RWPE1 (cell line): ENCODE measurements around the gene AGBL1.

ENCODE experiments used
- CTCF ChIA-PET: fragments of 350-600 bp; sonication (Branson Sonifier 250); formaldehyde crosslinking; extraction: SDS; loops from one replicate; lab custom pipeline; 2021; lab: Yijun Ruan, JAX
- POLR2A ChIA-PET: fragments of 400-600 bp; formaldehyde crosslinking; extraction: SDS; loops from one replicate; lab custom pipeline; 2020; ENCODE audit warnings: antibody characterized with exemption; ENCODE audit not compliant: low non-redundant PET; lab: Yijun Ruan, JAX
- DNase-seq: peaks from one replicate; pipeline ENCODE4 v3.0.0; 2012; ENCODE audit warnings: low spot score
- H3K27ac ChIP-seq: fragments of 450-650 bp; 2 replicates; pipeline ENCODE4 v1.5.1; 2017
- TF ChIP-seq, protein P1 (sequence below): fragments of 450-650 bp; conservative IDR thresholded peaks from 2 replicates; pipeline ENCODE4 v1.5.1; 2017; ENCODE audit warnings: low read depth, mild to moderate bottlenecking

Gene AGBL1

DNA sequence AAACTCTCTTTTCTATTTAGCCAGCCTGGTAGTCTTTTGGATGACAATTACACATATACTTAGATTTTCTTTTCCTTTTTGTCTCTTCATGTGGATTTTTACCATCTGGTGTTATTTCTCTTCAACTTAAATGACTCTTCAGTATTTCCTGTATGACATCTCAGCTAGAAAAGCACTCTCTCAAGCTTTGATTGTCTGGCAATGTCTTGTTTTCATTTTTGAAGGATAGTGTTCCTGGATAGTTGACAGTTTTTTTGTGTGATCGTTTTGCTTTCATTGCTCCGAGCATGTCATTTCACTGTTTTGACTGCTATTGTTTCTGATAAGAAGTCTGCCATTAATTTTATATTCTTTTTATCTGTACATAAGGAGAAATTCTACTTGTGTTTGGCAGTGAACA lies 766.4 kb downstream of the AGBL1 start:
- no peak overlapping the region for H3K27ac ChIP-seq
- POLR2A ChIA-PET = no interaction called here
- CTCF ChIA-PET = interaction anchor here (0.5 kb wide), 1 partner anchor 411 kb away, joined by 3 read pairs; no protein-coding TSS in a partner anchor
- no peak for DNase-seq
- TF ChIP-seq, protein P1, sequence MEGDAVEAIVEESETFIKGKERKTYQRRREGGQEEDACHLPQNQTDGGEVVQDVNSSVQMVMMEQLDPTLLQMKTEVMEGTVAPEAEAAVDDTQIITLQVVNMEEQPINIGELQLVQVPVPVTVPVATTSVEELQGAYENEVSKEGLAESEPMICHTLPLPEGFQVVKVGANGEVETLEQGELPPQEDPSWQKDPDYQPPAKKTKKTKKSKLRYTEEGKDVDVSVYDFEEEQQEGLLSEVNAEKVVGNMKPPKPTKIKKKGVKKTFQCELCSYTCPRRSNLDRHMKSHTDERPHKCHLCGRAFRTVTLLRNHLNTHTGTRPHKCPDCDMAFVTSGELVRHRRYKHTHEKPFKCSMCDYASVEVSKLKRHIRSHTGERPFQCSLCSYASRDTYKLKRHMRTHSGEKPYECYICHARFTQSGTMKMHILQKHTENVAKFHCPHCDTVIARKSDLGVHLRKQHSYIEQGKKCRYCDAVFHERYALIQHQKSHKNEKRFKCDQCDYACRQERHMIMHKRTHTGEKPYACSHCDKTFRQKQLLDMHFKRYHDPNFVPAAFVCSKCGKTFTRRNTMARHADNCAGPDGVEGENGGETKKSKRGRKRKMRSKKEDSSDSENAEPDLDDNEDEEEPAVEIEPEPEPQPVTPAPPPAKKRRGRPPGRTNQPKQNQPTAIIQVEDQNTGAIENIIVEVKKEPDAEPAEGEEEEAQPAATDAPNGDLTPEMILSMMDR = no peak

DNA sequence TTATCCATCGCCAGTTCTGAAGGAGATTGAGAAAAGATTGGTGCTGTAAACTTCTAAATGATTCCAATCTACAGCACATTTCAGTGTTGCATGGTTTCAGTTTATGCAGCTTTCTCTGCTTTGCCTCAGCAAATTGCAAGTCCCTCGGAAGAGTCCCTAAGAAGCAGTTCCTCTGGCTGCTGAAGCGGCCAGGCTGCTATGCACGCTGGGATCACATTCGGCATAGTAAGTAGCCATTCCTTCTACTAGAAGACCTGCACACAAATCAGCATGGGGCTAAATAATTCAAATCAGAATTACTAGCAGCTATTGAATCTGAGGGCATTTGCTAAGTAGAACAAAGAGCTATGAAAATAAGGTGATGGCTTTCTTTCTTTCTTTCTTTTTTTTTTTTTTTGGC lies 769.5 kb downstream of the AGBL1 start:
- POLR2A ChIA-PET = no interaction called here
- H3K27ac ChIP-seq = no peak overlapping the region
- CTCF ChIA-PET = no interaction called here
- no peak for DNase-seq
- TF ChIP-seq, protein P1 = no peak

DNA sequence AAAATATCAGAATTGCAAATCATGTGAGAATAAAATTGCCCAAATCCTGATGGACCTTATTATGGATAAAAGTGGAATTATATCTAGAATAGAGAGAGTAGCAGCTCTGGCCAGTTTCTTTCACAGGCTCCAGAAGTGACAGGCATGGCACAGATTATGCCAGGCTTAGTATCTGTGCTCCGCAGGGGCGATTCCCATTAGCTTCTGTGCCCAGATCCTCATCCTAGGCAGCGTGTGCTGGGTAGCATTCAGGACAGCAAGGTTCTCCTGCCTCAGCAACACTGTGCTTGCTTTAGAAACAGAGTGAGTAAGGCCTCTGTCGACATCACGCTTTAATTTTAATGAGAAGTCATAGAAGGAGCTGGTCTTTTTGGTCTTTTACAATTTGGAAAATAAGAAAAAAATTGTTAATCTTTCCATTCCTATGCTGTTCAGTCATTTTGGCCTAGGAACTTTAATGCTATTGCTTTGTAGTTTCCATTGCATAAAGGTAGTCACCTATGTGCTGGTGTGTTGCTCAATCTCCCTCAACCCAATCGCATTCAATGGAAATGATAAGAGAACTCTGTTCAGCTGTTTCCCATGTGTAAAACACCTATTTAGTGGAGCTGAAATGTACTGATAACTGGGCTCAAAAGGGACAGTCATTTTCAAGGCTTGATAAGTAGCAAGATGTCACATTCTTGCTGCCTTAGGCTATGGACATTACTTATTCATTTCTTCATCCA lies 770.1 kb downstream of the AGBL1 start:
- CTCF ChIA-PET = no interaction called here

GRCh38 chr15:86850939-86851338 lies 771.3 kb downstream of the AGBL1 start:
- TF ChIP-seq, protein P1 = no peak
- CTCF ChIA-PET = no interaction called here
- no peak overlapping the region for H3K27ac ChIP-seq
- POLR2A ChIA-PET = no interaction called here
- no peak for DNase-seq

More for the DNA sequence above, 770.1 kb downstream of the AGBL1 start:
- POLR2A ChIA-PET = no interaction called here
- H3K27ac ChIP-seq = no peak overlapping the region
- TF ChIP-seq, protein P1 = no peak
- no peak for DNase-seq

GRCh38 chr15:86852741-86853140 lies 773.1 kb downstream of the AGBL1 start:
- TF ChIP-seq, protein P1 = no peak
- CTCF ChIA-PET = no interaction called here
- POLR2A ChIA-PET = no interaction called here
- no peak for DNase-seq
- no peak overlapping the region for H3K27ac ChIP-seq

- H3K27ac ChIP-seq = no peak overlapping the region
- TF ChIP-seq, protein P1 = no peak
- POLR2A ChIA-PET = no interaction called here
- no peak for DNase-seq
- CTCF ChIA-PET = no interaction called here
Observed at GRCh38 chr15:86854176-86854575, 774.5 kb downstream of the AGBL1 start.
